ENCODE data around the gene TTLL11.

Gene TTLL11

DNA sequence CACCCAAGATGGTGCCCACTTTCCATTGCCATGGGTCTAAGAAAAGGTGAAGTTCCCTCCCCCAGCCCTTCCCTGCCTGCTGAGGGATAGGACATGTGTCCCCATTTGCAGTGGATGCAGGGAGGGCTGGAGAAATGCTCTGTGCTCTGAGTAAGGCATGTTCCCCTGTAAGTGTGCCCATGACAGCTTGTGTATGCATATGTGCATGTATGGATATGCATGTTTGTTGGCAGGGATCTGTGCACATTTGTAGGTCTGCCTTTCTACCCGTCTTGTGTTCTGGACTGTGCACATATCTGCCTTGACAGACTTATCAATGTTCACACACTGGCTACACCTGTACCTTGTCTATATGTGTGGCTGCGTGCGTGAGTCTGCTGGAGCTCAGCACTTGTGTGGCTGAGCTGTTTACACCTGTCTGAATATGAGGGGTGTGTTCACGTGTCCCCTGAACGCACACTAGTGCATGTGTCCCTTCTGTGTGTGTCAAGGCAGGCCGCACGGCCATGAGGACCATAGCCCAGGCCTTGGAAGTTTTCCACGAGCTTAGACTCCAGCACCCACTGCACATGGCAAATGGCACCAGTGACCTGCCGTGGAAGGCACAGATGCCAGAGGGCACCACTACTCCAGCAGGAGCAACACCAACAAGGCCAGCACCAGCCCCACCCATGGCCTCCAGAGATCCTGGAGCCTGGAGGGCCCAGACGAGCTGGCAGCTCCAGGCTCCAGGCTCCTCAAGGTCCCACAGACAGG is 27.4 kb upstream of the TTLL11 start:
- no peak for TF ChIP-seq GATA2 (IDR thresholded peaks at IDR 0.05; ENCODE audit: low read depth, low read length)
- TF ChIP-seq GATA3 (IDR thresholded peaks at IDR 0.05; ENCODE audit: low read depth, low read length) = no peak

GRCh38 chr9:122119721-122120120 is 26.6 kb upstream of the TTLL11 start:
- no peak for TF ChIP-seq GATA2 (IDR thresholded peaks at IDR 0.05; ENCODE audit: low read depth, low read length)
- TF ChIP-seq GATA3 (IDR thresholded peaks at IDR 0.05; ENCODE audit: low read depth, low read length) = no peak

DNA sequence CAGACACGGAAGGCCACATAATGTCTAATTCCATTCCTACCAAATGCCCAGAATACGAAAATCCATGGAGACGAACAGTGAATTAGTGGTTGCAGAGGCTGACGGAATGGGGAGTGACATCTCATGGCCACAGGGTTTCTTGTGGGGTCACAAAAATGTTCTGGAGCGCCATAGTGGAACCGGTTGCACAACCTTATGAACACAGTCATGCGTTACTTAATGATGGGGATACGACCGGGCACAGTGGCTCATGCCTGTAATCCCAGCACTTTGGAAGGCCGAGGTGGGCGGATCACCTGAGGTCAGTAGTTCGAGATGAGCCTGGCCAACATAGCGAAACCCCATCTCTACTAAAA is 26.0 kb upstream of the TTLL11 start:
- no peak for TF ChIP-seq GATA2 (IDR thresholded peaks at IDR 0.05; ENCODE audit: low read depth, low read length)
- TF ChIP-seq GATA3 (IDR thresholded peaks at IDR 0.05; ENCODE audit: low read depth, low read length) = no peak

GRCh38 chr9:122118343-122119165 is 25.4 kb upstream of the TTLL11 start:
- no peak for TF ChIP-seq GATA3 (IDR thresholded peaks at IDR 0.05; ENCODE audit: low read depth, low read length)
- TF ChIP-seq GATA2 (IDR thresholded peaks at IDR 0.05; ENCODE audit: low read depth, low read length) = no peak

DNA sequence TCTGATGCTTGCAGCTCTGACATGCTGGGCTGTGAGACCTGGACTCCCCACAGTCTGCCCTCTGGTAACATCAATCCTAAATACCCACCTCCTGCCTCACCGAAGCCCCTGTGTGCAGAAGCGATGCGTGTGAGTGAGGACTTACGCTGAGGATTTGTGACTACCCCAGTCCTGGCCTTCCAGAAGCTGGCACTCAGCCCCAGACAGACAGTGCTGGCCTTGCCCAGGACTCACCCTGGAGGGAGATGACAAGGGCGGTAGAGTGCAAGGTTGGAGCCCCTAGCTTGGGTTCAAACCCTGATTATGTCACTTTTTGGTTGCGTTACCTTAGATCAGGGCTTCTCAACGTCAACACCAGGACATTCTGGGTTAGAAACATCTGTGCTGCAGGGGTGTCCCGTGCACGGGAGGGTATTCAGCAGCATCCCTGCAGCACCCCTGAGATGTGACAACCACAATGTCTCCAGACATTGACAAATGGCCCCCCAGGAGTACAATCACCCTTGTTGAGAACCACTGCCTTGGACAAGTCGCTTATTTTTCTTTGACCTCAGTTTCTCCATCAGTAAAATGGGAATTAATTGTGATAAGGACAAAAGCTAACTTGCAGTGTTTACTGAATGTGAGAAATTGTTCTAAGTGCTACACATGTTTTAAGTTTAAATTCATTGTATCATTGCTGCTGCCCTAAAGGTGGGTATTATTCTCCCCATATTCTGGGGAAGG is 23.5 kb upstream of the TTLL11 start:
- no peak for TF ChIP-seq GATA2 (IDR thresholded peaks at IDR 0.05; ENCODE audit: low read depth, low read length)
- no peak for TF ChIP-seq GATA3 (IDR thresholded peaks at IDR 0.05; ENCODE audit: low read depth, low read length)

DNA sequence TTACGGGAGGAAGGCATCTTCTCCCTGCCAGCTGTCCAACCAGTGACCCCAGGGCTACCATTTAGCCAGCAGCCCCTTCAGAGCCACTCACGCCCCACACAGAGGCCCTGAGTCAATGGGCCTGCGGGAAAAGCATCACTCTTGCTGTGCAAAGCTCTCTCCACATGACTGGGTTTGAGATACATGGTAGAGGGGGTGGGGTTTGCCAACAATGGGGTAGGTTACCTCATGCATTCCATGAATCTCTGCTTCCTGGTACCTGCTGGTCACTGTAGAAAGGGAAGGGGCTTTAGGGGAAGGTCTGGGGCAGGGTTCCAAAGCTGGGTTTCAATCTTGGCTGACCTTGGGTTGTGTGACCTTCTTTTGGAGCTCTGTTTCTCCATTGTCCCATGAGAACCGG is 22.9 kb upstream of the TTLL11 start:
- no peak for TF ChIP-seq GATA2 (IDR thresholded peaks at IDR 0.05; ENCODE audit: low read depth, low read length)
- TF ChIP-seq GATA3 (IDR thresholded peaks at IDR 0.05; ENCODE audit: low read depth, low read length) = no peak

DNA sequence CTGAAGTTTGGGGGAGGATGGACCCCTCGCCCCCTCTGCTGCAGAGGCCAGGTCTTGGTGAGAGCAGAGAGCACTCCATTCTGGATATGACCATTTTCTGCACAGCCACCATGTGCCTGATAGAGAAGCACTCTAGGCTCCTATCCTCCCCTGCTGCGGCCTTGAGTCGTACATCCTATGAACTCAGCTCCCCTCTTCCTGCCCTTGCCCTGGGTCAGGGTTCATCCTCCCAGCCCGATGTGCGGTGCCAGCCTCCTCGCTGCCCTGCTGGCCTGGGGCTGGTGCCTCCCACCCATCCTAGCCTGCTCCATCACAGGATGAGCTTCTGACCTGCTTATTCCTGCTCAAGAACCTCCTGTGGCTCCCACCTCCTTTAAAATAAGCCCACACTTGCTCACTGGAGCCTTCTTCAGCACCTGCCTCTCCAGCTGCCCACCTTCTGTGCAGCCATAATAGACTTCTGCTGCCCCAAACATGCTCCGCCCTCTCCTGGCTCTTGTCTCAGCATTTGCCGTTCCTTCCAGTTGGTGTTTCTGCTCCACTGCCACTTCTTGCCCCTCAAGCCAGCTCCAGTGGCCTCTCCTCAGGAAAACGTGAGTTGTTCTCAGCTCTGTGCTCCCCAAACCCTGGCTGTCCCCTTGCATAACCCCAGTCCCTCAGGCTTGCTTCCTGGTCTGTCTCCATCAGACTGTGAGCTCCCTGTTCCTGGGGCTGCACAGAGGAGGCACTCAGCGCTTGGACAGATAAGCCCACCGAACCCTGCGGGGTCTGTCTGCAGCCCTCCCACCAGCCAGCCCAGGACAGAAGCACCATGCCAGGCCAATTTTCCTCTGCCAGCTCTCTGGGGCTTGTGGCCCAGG is 22.3 kb upstream of the TTLL11 start:
- TF ChIP-seq GATA3 (IDR thresholded peaks at IDR 0.05; ENCODE audit: low read depth, low read length) (no peak), GATA2 (IDR thresholded peaks at IDR 0.05; ENCODE audit: low read depth, low read length) (no peak)

DNA sequence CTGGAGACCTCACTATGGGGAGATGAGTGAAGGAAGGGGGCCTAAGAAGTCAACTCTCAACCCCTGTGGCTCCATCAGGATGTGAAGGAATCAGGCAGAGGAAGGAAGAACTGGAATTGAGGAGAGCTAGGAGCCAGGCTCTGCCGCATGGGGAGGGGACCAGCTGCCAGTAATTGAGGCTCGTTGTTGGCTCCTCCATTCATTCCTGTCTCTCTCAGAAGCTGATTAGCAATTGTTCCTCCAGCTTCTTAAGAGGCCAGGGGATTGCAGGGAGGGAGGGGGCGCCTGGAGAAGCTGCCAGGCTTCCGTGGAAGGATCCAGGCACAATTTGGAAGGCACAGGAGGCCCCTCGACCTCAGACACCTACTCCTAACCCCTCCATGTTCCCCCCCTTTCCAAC is 20.5 kb upstream of the TTLL11 start:
- TF ChIP-seq GATA2 (IDR thresholded peaks at IDR 0.05; ENCODE audit: low read depth, low read length) (no peak), GATA3 (IDR thresholded peaks at IDR 0.05; ENCODE audit: low read depth, low read length) (no peak)

DNA sequence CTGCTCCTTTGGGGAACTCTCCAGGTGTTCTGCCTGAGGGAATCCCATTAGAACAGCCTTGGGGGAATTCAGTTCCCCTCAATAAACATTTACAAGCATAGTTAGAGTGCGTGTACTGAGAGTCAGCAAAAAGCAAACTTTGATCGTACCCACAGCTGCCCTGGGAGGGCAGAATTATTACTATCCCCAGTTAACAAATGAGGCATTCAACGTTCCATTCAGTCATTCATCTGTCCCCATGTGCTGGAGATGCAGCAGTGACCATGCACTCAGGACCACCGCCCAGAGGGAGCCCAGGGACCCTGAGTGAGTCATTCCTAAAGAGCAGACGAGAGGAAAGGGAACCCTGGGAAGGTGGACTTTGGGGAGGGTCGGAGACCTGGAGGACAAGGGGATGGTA is 19.1 kb upstream of the TTLL11 start:
- TF ChIP-seq GATA2 (IDR thresholded peaks at IDR 0.05; ENCODE audit: low read depth, low read length) = no peak
- TF ChIP-seq GATA3 (IDR thresholded peaks at IDR 0.05; ENCODE audit: low read depth, low read length) = no peak

DNA sequence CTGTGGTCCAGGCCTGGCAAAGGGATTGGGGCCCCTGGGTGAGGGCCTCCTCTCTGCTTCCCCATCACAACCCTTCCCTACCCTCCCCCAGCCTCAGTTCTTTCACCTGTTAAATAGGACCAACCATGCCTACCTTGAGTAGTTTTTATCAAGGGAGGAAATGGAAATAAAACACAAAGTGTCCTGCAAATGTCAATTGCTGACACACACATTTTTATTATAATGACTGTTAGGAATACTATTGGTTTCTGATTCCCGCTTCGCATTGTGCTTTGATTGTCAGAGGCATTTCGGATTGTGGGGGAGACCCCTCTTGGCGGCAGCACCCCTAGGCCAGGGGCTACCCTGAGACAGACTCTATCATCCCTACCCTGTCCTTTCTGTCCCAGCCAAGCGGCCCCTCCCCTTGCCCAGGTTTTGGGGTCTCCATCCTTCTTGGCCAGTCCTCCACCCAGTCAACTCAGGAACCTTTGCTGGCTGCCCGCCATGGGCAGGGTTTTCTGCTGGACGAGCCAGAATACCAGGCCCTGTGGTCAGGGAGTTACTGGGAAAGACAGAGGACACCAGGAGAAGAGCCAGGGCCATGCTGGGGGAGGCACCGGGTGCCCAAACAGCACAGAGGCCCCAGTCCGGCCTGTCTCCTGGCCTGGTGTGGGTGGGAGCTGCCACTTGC is 18.4 kb upstream of the TTLL11 start:
- TF ChIP-seq GATA3 (IDR thresholded peaks at IDR 0.05; ENCODE audit: low read depth, low read length) (no peak), GATA2 (IDR thresholded peaks at IDR 0.05; ENCODE audit: low read depth, low read length) (no peak)

- TF ChIP-seq GATA3 (IDR thresholded peaks at IDR 0.05; ENCODE audit: low read depth, low read length) = no peak
- no peak for TF ChIP-seq GATA2 (IDR thresholded peaks at IDR 0.05; ENCODE audit: low read depth, low read length)
These were observed 17.2 kb upstream of the TTLL11 start for GRCh38 chr9:122110100-122110833.

GRCh38 chr9:122109035-122109813 is 16.1 kb upstream of the TTLL11 start:
- no peak for TF ChIP-seq GATA3 (IDR thresholded peaks at IDR 0.05; ENCODE audit: low read depth, low read length)
- TF ChIP-seq GATA2 (IDR thresholded peaks at IDR 0.05; ENCODE audit: low read depth, low read length) = no peak

Data from SH-SY5Y (cell line).